Prostate gland (tissue), 2 donors: ENCODE results near the gene PPM1G.
A peak's percentile ranks its signal among the peaks of the same experiment; 100 is the strongest.

ENCODE experiments used
- POLR2A ChIP-seq: fragments of 450-650 bp; IDR thresholded peaks from one replicate; pipeline ENCODE4 v1.6.1; 2016; ENCODE audit warnings: antibody characterized with exemption, mild to moderate bottlenecking
- POLR2AphosphoS5 ChIP-seq: sonication (generic); formaldehyde crosslinking; IDR thresholded peaks from one replicate; pipeline ENCODE4 v1.6.1; 2017; ENCODE audit warnings: antibody characterized with exemption
- TF ChIP-seq, protein P1 (sequence below), 4 experiments: fragments of 200-600 bp in 2 of 4; fragments of 450-650 bp in 2 of 4; sonication (generic) in 2 of 4; IDR thresholded peaks; 1 replicate in 3 of 4; 2 replicates in 1 of 4; pipeline ENCODE4 v1.5.1; 2016 to 2019; ENCODE audit warnings: antibody characterized with exemption in 4 of 4, mild to moderate bottlenecking in 2 of 4, moderate library complexity in 2 of 4

DNA sequence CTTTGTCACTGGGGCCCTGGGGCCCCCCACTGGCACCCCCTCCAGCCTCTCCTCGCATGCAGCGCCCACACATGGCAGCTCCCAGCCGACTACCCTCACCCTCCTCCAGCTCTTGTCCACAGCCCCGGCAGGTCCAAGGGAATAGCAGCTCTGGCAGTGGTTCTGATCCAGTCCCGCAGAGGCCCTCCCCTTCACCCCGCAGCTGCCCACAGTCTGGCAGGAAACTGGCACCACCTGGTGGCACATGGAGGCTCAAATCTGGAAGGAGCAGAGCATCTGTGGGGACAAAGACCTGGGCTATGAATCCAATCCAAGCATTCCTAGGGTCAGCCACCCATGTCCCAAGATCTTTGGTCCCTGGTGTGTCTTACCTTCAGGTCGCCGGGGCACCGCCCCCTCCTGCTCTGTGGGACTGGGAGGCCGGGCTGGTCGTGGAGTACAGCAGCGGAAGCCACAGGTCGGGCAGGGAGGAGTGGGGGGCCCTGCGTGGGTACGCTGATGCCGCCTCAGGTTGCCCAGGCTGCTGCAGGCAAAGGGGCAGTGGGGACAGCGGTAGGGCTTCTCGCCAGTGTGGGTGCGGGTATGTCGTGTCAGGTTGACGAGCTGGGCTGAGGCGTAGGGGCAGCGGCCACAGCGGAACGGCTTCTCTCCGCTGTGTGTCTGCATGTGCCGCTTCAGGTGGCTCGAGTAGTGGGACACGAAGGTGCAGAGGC, 31.1 kb downstream of the PPM1G start:
- TF ChIP-seq, protein P1, sequence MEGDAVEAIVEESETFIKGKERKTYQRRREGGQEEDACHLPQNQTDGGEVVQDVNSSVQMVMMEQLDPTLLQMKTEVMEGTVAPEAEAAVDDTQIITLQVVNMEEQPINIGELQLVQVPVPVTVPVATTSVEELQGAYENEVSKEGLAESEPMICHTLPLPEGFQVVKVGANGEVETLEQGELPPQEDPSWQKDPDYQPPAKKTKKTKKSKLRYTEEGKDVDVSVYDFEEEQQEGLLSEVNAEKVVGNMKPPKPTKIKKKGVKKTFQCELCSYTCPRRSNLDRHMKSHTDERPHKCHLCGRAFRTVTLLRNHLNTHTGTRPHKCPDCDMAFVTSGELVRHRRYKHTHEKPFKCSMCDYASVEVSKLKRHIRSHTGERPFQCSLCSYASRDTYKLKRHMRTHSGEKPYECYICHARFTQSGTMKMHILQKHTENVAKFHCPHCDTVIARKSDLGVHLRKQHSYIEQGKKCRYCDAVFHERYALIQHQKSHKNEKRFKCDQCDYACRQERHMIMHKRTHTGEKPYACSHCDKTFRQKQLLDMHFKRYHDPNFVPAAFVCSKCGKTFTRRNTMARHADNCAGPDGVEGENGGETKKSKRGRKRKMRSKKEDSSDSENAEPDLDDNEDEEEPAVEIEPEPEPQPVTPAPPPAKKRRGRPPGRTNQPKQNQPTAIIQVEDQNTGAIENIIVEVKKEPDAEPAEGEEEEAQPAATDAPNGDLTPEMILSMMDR (IDR thresholded peaks at IDR 0.05), result peak in 1 of 4 experiments; percentile 11
- TF ChIP-seq POLR2A (no peak), POLR2AphosphoS5 (no peak)
